GM08714 (cell line): ENCODE results near the gene IGFN1.
"Not testable (repeated sequence)": the region's sequence is repeated elsewhere in the genome, so short reads cannot be mapped to it uniquely, and the experiment has no call there.

Experiments used
- H3K4me3 ChIP-seq: fragments of 200-500 bp; sonication (Bioruptor generic); 2 replicates; pipeline ENCODE4 v1.5.1; 2014; ENCODE audit warnings: mild to moderate bottlenecking, low read length, inconsistent platforms
- ZNF274 ChIP-seq: IDR thresholded peaks from 2 replicates; pipeline ENCODE4 v1.6.1; 2012; ENCODE audit warnings: mild to moderate bottlenecking, low read depth, low read length

Gene IGFN1

DNA sequence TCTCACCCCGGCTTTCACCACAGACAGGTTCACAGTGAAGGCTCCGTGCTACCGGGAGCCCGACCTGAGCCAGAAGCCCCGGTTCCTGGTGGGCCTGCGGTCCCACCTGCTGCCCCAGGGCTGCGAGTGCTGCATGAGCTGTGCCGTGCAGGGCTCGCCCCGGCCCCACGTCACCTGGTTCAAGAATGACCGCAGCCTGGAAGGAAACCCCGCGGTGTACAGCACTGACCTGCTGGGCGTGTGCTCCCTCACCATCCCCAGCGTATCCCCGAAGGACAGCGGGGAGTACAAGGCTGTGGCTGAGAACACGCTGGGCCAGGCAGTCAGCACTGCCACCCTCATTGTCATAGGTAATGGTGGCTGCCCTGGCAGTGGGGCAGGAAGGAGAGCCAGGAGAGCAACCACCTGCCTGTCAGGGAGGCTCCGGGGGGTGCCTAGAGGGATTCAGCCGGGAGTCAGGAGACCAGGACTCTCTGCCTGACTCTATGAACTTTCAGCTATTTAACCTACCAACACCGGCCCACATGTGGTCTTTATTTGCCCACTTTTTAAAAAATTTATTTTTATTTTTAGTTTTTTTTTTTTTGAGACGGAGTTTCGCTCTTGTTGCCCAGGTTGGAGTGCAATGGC, 36.4 kb downstream of the IGFN1 start:
- TF ChIP-seq ZNF274, result no peak
- H3K4me3 ChIP-seq, result no peak overlapping the region

GRCh38 chr1:201228011-201228983, 37.7 kb downstream of the IGFN1 start:
- no peak for TF ChIP-seq ZNF274
- no peak overlapping the region for H3K4me3 ChIP-seq

- TF ChIP-seq ZNF274, result no peak
- H3K4me3 ChIP-seq, result no peak overlapping the region
Measured at GRCh38 chr1:201229095-201229494, 38.5 kb downstream of the IGFN1 start.

DNA sequence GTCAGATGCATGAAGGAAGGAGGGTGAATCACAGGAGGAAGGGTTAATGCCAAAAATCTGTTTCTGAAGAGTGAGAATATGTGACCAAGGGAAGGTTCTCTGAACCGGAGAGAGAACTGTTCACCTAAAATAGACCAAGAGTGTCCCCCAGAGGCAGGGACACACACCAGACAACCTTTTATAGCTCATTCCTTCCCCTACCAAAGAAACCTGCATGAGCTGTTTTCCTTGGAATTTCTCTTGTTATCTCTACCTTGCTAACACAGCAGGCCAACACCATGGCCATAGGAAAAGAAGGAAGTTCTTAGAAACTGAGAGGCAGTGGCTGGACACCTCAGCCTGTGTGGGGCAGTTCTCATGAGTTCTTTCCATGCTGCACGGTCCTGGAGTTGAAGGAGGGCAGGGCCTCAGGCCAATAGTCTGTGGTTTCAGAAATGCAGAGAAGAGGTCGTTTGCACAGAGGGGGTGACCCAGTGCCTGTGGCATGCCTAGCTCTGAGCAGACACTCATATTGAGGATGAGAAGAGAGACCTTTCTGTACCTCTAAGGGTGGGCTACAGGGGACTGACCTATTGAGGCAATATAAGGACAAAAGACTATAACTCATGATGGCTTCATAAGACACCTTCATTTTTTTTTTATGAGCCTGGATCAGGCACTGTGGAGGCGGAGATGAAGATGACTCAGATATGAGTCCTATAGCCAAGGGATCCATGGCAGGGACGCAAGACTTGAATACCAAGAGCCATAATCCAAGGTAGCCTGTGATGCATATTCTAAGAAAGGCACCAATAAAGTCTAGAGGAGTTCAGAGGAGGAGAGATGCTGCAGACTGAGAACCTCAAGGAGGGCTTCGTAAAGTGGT, 39.4 kb downstream of the IGFN1 start:
- H3K4me3 ChIP-seq, result no peak overlapping the region
- TF ChIP-seq ZNF274, result no peak

DNA sequence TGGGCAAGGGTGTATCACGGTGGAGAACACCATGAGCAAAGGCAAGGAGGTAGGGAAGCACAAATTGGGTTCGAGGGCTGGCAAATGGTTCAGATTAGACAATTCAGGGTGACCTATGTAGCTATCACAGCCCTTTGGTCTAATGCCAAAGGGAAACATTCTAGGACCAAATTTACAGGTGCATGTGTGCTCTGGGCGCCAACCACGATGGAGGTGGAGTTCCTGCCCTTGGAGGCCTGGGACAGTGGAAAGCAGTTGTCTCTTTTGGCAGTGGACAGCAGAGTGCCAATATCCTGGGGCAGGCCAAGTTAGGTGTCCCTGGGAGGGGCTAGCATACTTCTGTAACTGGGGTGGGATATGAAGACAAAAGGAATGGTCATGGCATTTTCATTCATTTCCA, 40.1 kb downstream of the IGFN1 start:
- TF ChIP-seq ZNF274, result no peak
- H3K4me3 ChIP-seq, result no peak overlapping the region

DNA sequence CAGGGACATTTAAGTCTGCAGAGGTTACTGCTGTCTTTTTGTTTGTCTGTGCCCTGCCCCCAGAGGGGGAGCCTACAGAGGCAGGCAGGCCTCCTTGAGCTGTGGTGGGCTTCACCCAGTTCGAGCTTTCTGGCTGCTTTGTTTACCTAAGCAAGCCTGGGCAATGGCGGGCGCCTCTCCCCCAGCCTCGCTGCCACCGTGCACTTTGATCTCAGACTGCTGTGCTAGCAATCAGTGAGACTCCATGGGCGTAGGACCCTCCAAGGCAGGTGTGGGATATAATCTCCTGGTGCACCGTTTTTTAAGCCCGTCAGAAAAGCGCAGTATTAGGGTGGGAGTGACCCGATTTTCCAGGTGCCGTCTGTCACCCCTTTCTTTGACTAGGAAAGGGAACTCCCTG, 49.0 kb downstream of the IGFN1 start:
- not testable (repeated sequence) for H3K4me3 ChIP-seq

DNA sequence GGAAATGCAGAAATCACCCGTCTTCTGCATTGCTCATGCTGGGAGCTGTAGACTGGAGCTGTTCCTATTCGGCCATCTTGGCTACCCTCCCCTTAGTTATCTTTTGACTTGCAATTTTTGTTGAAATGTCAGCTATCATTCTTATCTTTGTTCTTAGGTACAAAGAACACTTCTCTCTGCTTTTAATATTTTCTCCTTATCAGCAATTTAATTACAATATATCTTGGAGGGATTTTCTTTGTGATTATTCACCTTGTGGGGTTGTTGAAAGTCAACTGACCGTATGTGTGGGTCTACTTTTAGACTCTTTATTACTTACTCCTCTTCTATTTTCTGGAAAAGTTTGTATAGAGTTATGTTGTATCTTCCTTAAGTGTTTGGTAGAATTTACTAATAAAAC, 49.5 kb downstream of the IGFN1 start:
- no peak for TF ChIP-seq ZNF274
- H3K4me3 ChIP-seq, result no peak overlapping the region

DNA sequence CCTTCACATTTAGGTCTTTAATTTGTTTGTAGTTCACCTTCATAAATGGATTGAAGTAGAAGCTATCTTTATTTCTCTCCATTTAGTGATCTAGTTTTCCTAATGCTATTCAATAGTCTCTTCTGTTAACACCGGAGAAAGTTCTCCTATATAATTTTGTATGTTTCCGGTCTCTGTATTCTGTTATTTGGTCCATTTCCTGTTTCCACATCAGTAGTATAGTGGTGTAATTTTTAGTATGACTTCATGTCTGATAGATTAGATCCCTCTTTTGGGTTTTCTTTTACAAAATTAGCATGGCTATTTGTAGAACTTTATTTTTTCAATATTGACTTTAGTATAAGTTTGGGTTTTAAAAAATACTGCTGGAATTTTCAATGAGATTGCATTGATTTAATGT, 51.1 kb downstream of the IGFN1 start:
- no peak overlapping the region for H3K4me3 ChIP-seq
- no peak for TF ChIP-seq ZNF274

GRCh38 chr1:201245082-201245481, 54.5 kb downstream of the IGFN1 start:
- no peak for TF ChIP-seq ZNF274
- no peak overlapping the region for H3K4me3 ChIP-seq

DNA sequence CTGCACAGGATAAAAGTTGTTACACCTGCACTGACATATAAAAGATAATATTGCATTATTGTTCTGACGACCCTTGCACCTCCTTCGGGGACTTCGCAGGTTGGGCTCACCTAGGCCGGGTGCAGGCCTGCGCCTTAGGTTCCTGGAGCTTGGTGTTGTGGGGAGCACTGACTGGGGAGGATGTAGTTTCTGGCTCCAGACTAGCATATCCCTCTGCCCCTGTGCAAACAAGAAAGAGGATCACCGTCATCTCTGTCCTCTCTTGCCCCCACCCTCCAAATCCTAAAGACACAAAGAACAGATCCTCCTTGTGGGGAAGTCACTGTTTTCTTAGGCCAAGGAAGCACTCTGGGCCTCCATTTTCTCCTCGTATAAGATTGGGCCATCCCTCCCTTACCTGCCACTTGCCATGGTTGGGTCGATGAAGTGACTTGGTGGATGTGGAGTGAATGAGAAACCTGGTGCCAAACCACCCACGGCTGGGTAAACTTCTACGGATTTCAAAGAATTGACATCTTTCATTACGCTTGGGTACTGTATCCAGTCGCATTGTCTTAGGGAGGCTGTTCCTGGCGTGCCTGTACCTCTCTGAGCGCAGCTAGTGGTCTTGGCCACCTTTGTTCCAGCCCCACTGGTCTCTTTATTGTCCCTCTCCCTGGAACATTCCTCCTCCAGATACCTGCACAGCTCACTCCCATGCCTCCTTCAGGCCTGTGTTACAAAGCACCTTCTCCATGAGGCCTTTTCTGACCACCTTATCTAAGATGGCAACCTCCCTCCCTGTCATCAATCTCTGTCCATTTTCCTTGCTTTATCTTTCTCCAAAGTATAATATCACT, 58.3 kb downstream of the IGFN1 start:
- no peak for TF ChIP-seq ZNF274
- H3K4me3 ChIP-seq, result no peak overlapping the region

DNA sequence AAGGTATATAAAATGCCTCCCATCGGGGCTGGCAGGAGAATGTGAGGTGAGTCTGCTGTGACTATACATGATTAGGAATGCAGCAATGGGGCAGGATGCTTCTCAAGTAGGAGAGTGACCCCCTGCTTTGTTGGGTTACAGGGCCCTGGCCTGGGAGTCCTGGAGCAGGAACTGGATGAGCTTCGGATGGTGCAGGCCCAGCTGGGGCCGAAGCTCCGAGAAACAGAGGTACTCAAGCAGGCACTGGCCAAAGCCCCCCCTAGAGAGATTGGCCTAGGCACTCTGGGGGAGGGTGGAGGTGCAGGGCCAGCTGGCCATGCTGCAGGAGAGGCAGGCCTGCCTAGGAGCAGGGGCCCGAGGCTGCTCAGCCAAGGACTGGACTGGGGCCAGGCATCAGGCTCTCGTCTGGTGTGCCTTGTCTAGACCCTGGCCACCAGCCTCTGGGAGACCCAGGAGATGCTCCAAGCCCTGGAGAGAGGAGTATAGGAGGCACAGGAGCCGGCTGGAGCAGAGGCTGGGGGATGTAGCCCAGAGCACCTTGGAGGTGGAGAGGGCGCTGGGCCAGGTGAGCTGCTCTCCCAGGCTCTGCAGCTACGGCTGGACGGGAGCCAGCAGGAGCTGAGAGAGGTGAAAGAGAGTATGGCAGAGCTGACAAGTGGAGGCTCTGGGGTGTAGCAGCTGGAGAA, 59.8 kb downstream of the IGFN1 start:
- TF ChIP-seq ZNF274, result no peak
- H3K4me3 ChIP-seq, result no peak overlapping the region

DNA sequence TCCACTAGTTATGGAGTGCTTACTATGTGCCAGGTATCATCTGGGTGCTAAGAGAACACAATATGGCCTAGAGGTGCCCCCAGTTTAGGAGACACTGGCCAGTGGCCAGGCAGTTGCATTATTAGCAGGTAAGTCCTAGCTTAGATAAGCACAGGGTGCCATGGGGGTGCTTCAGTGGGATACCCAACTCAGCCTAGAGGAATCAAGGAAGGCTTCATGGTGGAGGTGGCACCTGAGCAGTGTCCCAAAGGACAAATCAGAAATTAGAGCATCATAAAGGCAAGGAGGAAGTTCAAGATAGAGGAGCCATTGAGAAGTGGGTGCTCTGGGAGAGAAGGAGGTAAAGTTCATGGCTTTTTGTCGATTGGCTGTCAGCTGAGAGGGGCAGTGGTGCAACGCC, 60.8 kb downstream of the IGFN1 start:
- no peak overlapping the region for H3K4me3 ChIP-seq
- TF ChIP-seq ZNF274, result no peak

GRCh38 chr1:201251851-201252430, 61.3 kb downstream of the IGFN1 start:
- no peak for TF ChIP-seq ZNF274
- H3K4me3 ChIP-seq, result no peak overlapping the region
